Measurements from ENCODE around the gene MAP3K20. TPM values are rescaled to one million over a fixed set of nuclear protein-coding genes. Genes with fewer than 3 reads are reported as not detected.

Gene MAP3K20
- total and polyA plus RNA-seq, 2 experiments from 2014 or later, result 7.6 to 9.6 TPM

DNA sequence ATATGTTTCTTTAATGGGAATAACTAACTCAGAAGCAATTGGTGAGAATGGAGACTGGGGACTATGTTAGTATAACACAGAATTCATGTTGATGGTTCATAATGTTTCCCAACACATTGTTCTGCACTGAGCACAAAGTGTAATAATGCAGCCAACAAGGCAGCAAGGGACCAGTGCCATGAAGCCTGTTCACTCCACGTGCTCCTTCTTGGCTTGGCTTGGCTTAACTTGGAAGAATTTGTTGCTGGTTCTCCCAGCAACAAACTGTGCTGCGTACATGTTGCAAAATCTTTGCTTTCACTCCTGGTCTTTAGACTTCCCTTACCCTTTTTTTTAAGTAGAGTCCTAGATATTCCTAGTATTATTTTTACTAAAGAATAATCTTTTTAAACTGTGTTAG, 129.7 kb downstream of the MAP3K20 start:
- Mint-ChIP-seq H3K9me3 (no peaks in the 10 kb centered on the region), H3K36me3 (ENCODE audit: low read depth) (no peaks in the 10 kb centered on the region; the same call in 2 of the 3 replicates), H3K27ac (no peak overlapping the region), H3K27me3 (ENCODE audit: insufficient read depth, low read depth, poor library complexity) (peaks cover 2% of the 10 kb centered on the region), H3K4me3 (no peak overlapping the region), H3K4me1 (peaks cover 2% of the 10 kb centered on the region; the same call in 2 of the 3 replicates)
- DNase-seq (ENCODE audit: low spot score) (no peak), ATAC-seq (no peak)
- Histone ChIP-seq H3K4me2 (no peak overlapping the region), H3F3A (replicated peaks; ENCODE audit: low read depth) (no peaks in the 10 kb centered on the region), H4K20me1 (replicated peaks; ENCODE audit: insufficient read depth) (no peaks in the 10 kb centered on the region), H3K27me3 (ENCODE audit: insufficient read depth) (no peaks in the 10 kb centered on the region), H2AFZ (no peak overlapping the region), H3K4me3 (no peak overlapping the region), H3K36me3 (ENCODE audit: insufficient read depth) (no peaks in the 10 kb centered on the region), H3K4me1 (ENCODE audit: insufficient read depth) (no peaks in the 10 kb centered on the region), H3K9me2 (ENCODE audit: insufficient read depth) (no peaks in the 10 kb centered on the region), H3K79me2 (replicated peaks; ENCODE audit: insufficient read depth) (no peaks in the 10 kb centered on the region), H3K27ac (ENCODE audit: low read depth) (no peak overlapping the region)
- no peak for TF ChIP-seq ETS1 (IDR thresholded peaks at IDR 0.05)
- TF ChIP-seq POLR2AphosphoS5 (IDR thresholded peaks at IDR 0.05; ENCODE audit: low read depth), result no peak
- TF ChIP-seq ZNF114 (CRISPR knock-in tag; IDR thresholded peaks at IDR 0.05), result no peak
- no peak for TF ChIP-seq ZNF331 (CRISPR knock-in tag; IDR thresholded peaks at IDR 0.05; ENCODE audit: low read depth)
- TF ChIP-seq, protein P1, sequence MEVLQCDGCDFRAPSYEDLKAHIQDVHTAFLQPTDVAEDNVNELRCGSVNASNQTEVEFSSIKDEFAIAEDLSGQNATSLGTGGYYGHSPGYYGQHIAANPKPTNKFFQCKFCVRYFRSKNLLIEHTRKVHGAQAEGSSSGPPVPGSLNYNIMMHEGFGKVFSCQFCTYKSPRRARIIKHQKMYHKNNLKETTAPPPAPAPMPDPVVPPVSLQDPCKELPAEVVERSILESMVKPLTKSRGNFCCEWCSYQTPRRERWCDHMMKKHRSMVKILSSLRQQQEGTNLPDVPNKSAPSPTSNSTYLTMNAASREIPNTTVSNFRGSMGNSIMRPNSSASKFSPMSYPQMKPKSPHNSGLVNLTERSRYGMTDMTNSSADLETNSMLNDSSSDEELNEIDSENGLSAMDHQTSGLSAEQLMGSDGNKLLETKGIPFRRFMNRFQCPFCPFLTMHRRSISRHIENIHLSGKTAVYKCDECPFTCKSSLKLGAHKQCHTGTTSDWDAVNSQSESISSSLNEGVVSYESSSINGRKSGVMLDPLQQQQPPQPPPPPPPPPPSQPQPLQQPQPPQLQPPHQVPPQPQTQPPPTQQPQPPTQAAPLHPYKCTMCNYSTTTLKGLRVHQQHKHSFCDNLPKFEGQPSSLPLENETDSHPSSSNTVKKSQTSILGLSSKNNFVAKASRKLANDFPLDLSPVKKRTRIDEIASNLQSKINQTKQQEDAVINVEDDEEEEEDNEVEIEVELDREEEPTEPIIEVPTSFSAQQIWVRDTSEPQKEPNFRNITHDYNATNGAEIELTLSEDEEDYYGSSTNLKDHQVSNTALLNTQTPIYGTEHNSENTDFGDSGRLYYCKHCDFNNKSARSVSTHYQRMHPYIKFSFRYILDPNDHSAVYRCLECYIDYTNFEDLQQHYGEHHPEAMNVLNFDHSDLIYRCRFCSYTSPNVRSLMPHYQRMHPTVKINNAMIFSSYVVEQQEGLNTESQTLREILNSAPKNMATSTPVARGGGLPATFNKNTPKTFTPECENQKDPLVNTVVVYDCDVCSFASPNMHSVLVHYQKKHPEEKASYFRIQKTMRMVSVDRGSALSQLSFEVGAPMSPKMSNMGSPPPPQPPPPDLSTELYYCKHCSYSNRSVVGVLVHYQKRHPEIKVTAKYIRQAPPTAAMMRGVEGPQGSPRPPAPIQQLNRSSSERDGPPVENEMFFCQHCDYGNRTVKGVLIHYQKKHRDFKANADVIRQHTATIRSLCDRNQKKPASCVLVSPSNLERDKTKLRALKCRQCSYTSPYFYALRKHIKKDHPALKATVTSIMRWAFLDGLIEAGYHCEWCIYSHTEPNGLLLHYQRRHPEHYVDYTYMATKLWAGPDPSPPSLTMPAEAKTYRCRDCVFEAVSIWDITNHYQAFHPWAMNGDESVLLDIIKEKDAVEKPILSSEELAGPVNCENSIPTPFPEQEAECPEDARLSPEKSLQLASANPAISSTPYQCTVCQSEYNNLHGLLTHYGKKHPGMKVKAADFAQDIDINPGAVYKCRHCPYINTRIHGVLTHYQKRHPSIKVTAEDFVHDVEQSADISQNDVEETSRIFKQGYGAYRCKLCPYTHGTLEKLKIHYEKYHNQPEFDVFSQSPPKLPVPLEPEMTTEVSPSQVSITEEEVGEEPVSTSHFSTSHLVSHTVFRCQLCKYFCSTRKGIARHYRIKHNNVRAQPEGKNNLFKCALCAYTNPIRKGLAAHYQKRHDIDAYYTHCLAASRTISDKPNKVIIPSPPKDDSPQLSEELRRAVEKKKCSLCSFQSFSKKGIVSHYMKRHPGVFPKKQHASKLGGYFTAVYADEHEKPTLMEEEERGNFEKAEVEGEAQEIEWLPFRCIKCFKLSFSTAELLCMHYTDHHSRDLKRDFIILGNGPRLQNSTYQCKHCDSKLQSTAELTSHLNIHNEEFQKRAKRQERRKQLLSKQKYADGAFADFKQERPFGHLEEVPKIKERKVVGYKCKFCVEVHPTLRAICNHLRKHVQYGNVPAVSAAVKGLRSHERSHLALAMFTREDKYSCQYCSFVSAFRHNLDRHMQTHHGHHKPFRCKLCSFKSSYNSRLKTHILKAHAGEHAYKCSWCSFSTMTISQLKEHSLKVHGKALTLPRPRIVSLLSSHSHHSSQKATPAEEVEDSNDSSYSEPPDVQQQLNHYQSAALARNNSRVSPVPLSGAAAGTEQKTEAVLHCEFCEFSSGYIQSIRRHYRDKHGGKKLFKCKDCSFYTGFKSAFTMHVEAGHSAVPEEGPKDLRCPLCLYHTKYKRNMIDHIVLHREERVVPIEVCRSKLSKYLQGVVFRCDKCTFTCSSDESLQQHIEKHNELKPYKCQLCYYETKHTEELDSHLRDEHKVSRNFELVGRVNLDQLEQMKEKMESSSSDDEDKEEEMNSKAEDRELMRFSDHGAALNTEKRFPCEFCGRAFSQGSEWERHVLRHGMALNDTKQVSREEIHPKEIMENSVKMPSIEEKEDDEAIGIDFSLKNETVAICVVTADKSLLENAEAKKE (CRISPR knock-in tag; IDR thresholded peaks at IDR 0.05), result no peak
- TF ChIP-seq EZH2phosphoT487 (IDR thresholded peaks at IDR 0.05; ENCODE audit: unreplicated experiment), result no peak
- no peak for TF ChIP-seq CREB1 (CRISPR knock-in tag; IDR thresholded peaks at IDR 0.05; ENCODE audit: low read depth)
- TF ChIP-seq STAT1 (IDR thresholded peaks at IDR 0.05; ENCODE audit: unreplicated experiment), result no peak
- TF ChIP-seq NANOG (IDR thresholded peaks at IDR 0.05; ENCODE audit: borderline replicate concordance), result no peak
- no peak for TF ChIP-seq CTCF (conservative IDR thresholded peaks at IDR 0.05; ENCODE audit: low read depth in 2 of 2)
- TF ChIP-seq JUNB (IDR thresholded peaks at IDR 0.05; ENCODE audit: unreplicated experiment), result no peak
- no peak for TF ChIP-seq EZH2 (IDR thresholded peaks at IDR 0.05; ENCODE audit: low read depth, unreplicated experiment)
- no peak for TF ChIP-seq REST (IDR thresholded peaks at IDR 0.05; ENCODE audit: unreplicated experiment)
